Uterus (tissue), 2 donors: ENCODE measurements around the gene OR52J3.

ENCODE experiments used
- POLR2A ChIP-seq, 2 donors: fragments of 450-650 bp; IDR thresholded peaks; one replicate each; pipeline ENCODE4 v1.6.1; 2016; ENCODE audit warnings: antibody characterized with exemption in 2 of 2, mild to moderate bottlenecking in 1 of 2, moderate library complexity in 1 of 2
- TF ChIP-seq, protein P1 (sequence below), 4 experiments: fragments of 200-600 bp in 2 of 4; fragments of 450-650 bp in 2 of 4; sonication (generic) in 2 of 4; IDR thresholded peaks; one replicate each; pipeline ENCODE4 v1.5.1; 2016 to 2019; ENCODE audit warnings: antibody characterized with exemption in 4 of 4, mild to moderate bottlenecking in 2 of 4, moderate library complexity in 1 of 4

DNA sequence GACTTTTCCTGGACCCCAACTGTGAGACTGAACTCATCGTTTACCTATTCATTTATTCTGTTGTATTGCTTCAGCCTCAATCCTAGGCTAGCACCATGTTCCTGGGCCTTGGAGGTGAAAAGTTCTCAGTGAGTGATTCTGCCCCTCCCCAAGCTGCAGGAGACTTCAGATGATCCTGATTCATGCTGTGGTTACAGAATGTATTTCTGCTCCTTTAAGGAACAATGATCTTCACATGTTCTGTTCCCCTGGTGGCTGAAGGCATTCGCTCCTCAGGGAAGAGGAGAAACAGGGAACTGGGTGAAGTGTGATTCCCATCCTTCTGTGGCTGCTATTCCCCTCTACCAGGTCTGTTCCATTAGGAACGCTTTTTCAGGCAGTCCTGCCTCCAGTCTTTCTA, 25.5 kb downstream of the OR52J3 start:
- no peak for TF ChIP-seq POLR2A (IDR thresholded peaks at IDR 0.05)
- TF ChIP-seq, protein P1, sequence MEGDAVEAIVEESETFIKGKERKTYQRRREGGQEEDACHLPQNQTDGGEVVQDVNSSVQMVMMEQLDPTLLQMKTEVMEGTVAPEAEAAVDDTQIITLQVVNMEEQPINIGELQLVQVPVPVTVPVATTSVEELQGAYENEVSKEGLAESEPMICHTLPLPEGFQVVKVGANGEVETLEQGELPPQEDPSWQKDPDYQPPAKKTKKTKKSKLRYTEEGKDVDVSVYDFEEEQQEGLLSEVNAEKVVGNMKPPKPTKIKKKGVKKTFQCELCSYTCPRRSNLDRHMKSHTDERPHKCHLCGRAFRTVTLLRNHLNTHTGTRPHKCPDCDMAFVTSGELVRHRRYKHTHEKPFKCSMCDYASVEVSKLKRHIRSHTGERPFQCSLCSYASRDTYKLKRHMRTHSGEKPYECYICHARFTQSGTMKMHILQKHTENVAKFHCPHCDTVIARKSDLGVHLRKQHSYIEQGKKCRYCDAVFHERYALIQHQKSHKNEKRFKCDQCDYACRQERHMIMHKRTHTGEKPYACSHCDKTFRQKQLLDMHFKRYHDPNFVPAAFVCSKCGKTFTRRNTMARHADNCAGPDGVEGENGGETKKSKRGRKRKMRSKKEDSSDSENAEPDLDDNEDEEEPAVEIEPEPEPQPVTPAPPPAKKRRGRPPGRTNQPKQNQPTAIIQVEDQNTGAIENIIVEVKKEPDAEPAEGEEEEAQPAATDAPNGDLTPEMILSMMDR (IDR thresholded peaks at IDR 0.05), result no peak
